ENCODE results near the gene PDE4D. TPM values are rescaled to one million over a fixed set of nuclear protein-coding genes. Genes with fewer than 3 reads are reported as not detected.
A peak's percentile ranks its signal among the peaks of the same experiment; 100 is the strongest.

Gene PDE4D
- total RNA-seq, 1 experiment from 2014 or later: 6.3 TPM

GRCh38 chr5:59099270-59099994 is 794.1 kb downstream of the PDE4D start:
- Histone ChIP-seq H3K27ac (no peak overlapping the region), H3K36me3 (no peaks in the 10 kb centered on the region), H3K4me3 (no peak overlapping the region), H3K27me3 (replicated peaks) (no peaks in the 10 kb centered on the region), H3K9me3 (replicated peaks) (no peaks in the 10 kb centered on the region), H3K4me1 (replicated peaks) (peaks cover 61% of the 10 kb centered on the region)
- peak; percentile 49 to 54 for DNase-seq (ENCODE audit: low read depth in 1 of 2, low spot score in 2 of 2)

GRCh38 chr5:59098743-59099142 is 794.8 kb downstream of the PDE4D start:
- H3K27me3 ChIP-seq (replicated peaks): no peaks in the 10 kb centered on the region
- no peak overlapping the region for H3K4me3 ChIP-seq
- peaks cover 54% of the 10 kb centered on the region for H3K4me1 ChIP-seq (replicated peaks)
- DNase-seq (ENCODE audit: low read depth in 1 of 2, low spot score in 2 of 2): no peak
- H3K27ac ChIP-seq: no peak overlapping the region
- H3K36me3 ChIP-seq: no peaks in the 10 kb centered on the region
- no peaks in the 10 kb centered on the region for H3K9me3 ChIP-seq (replicated peaks)

GRCh38 chr5:59097712-59098111 is 795.8 kb downstream of the PDE4D start:
- Histone ChIP-seq H3K27ac (peak overlapping the region; percentile 32), H3K9me3 (replicated peaks) (no peaks in the 10 kb centered on the region), H3K36me3 (no peaks in the 10 kb centered on the region), H3K27me3 (replicated peaks) (no peaks in the 10 kb centered on the region), H3K4me1 (replicated peaks) (peaks cover 44% of the 10 kb centered on the region), H3K4me3 (no peak overlapping the region)
- no peak for DNase-seq (ENCODE audit: low read depth in 1 of 2, low spot score in 2 of 2)

GRCh38 chr5:59097116-59097515 is 796.4 kb downstream of the PDE4D start:
- DNase-seq (ENCODE audit: low read depth in 1 of 2, low spot score in 2 of 2): peak in 1 of 2 experiments; percentile 66
- H3K9me3 ChIP-seq (replicated peaks): no peaks in the 10 kb centered on the region
- no peaks in the 10 kb centered on the region for H3K36me3 ChIP-seq
- H3K4me1 ChIP-seq (replicated peaks): peaks cover 44% of the 10 kb centered on the region
- H3K27ac ChIP-seq: peak overlapping the region; percentile 32
- no peaks in the 10 kb centered on the region for H3K27me3 ChIP-seq (replicated peaks)
- no peak overlapping the region for H3K4me3 ChIP-seq

- no peaks in the 10 kb centered on the region for H3K27me3 ChIP-seq (replicated peaks)
- H3K9me3 ChIP-seq (replicated peaks): no peaks in the 10 kb centered on the region
- no peaks in the 10 kb centered on the region for H3K36me3 ChIP-seq
- H3K4me3 ChIP-seq: no peak overlapping the region
- H3K27ac ChIP-seq: no peak overlapping the region
- peaks cover 44% of the 10 kb centered on the region for H3K4me1 ChIP-seq (replicated peaks)
- DNase-seq (ENCODE audit: low read depth in 1 of 2, low spot score in 2 of 2): no peak
Measured at GRCh38 chr5:59095480-59095879, 798.0 kb downstream of the PDE4D start.

- Histone ChIP-seq H3K4me1 (replicated peaks) (peaks cover 39% of the 10 kb centered on the region), H3K27me3 (replicated peaks) (no peaks in the 10 kb centered on the region), H3K27ac (no peak overlapping the region), H3K9me3 (replicated peaks) (no peaks in the 10 kb centered on the region), H3K36me3 (no peaks in the 10 kb centered on the region), H3K4me3 (no peak overlapping the region)
- no peak for DNase-seq (ENCODE audit: low read depth in 1 of 2, low spot score in 2 of 2)
Measured at GRCh38 chr5:59094864-59095263, 798.7 kb downstream of the PDE4D start.

GRCh38 chr5:59093329-59093728 is 800.2 kb downstream of the PDE4D start:
- Histone ChIP-seq H3K4me3 (no peak overlapping the region), H3K4me1 (replicated peaks) (peaks cover 26% of the 10 kb centered on the region), H3K36me3 (no peaks in the 10 kb centered on the region), H3K9me3 (replicated peaks) (no peaks in the 10 kb centered on the region), H3K27me3 (replicated peaks) (no peaks in the 10 kb centered on the region), H3K27ac (no peak overlapping the region)
- DNase-seq (ENCODE audit: low read depth in 1 of 2, low spot score in 2 of 2): no peak

GRCh38 chr5:59092758-59093157 is 800.8 kb downstream of the PDE4D start:
- peaks cover 22% of the 10 kb centered on the region for H3K4me1 ChIP-seq (replicated peaks)
- no peak for DNase-seq (ENCODE audit: low read depth in 1 of 2, low spot score in 2 of 2)
- peak overlapping the region; percentile 19 for H3K4me3 ChIP-seq
- no peaks in the 10 kb centered on the region for H3K36me3 ChIP-seq
- no peaks in the 10 kb centered on the region for H3K27me3 ChIP-seq (replicated peaks)
- no peak overlapping the region for H3K27ac ChIP-seq
- no peaks in the 10 kb centered on the region for H3K9me3 ChIP-seq (replicated peaks)

- Histone ChIP-seq H3K4me1 (replicated peaks) (peaks cover 14% of the 10 kb centered on the region), H3K36me3 (no peaks in the 10 kb centered on the region), H3K9me3 (replicated peaks) (no peaks in the 10 kb centered on the region), H3K27ac (no peak overlapping the region), H3K4me3 (no peak overlapping the region), H3K27me3 (replicated peaks) (no peaks in the 10 kb centered on the region)
- no peak for DNase-seq (ENCODE audit: low read depth in 1 of 2, low spot score in 2 of 2)
Measured at GRCh38 chr5:59091965-59092364, 801.6 kb downstream of the PDE4D start.

- Histone ChIP-seq H3K36me3 (no peaks in the 10 kb centered on the region), H3K4me1 (replicated peaks) (0 out of 2 replicates have a peak, but pooled peaks cover 3% of the 10 kb centered on the region), H3K4me3 (no peak overlapping the region), H3K27me3 (replicated peaks) (no peaks in the 10 kb centered on the region), H3K27ac (no peak overlapping the region), H3K9me3 (replicated peaks) (no peaks in the 10 kb centered on the region)
- no peak for DNase-seq (ENCODE audit: low read depth in 1 of 2, low spot score in 2 of 2)
Measured at GRCh38 chr5:59090323-59090722, 803.2 kb downstream of the PDE4D start.

- H3K9me3 ChIP-seq (replicated peaks): no peaks in the 10 kb centered on the region
- H3K4me3 ChIP-seq: no peak overlapping the region
- H3K36me3 ChIP-seq: no peaks in the 10 kb centered on the region
- H3K27ac ChIP-seq: no peak overlapping the region
- H3K27me3 ChIP-seq (replicated peaks): no peaks in the 10 kb centered on the region
- DNase-seq (ENCODE audit: low read depth in 1 of 2, low spot score in 2 of 2): no peak
- H3K4me1 ChIP-seq (replicated peaks): 0 out of 2 replicates have a peak, but pooled peaks cover 3% of the 10 kb centered on the region
Measured at GRCh38 chr5:59089767-59090166, 803.8 kb downstream of the PDE4D start.

GRCh38 chr5:59088546-59088945 is 805.0 kb downstream of the PDE4D start:
- Histone ChIP-seq H3K4me3 (no peak overlapping the region), H3K4me1 (replicated peaks) (0 out of 2 replicates have a peak, but pooled peaks cover 3% of the 10 kb centered on the region), H3K9me3 (replicated peaks) (no peaks in the 10 kb centered on the region), H3K27me3 (replicated peaks) (no peaks in the 10 kb centered on the region), H3K27ac (no peak overlapping the region), H3K36me3 (no peaks in the 10 kb centered on the region)
- no peak for DNase-seq (ENCODE audit: low read depth in 1 of 2, low spot score in 2 of 2)

- Histone ChIP-seq H3K27me3 (replicated peaks) (no peaks in the 10 kb centered on the region), H3K27ac (no peak overlapping the region), H3K36me3 (no peaks in the 10 kb centered on the region), H3K4me3 (no peak overlapping the region), H3K9me3 (replicated peaks) (no peaks in the 10 kb centered on the region), H3K4me1 (replicated peaks) (no peaks in the 10 kb centered on the region)
- no peak for DNase-seq (ENCODE audit: low read depth in 1 of 2, low spot score in 2 of 2)
Measured at GRCh38 chr5:59086024-59086423, 807.5 kb downstream of the PDE4D start.

- Histone ChIP-seq H3K4me3 (no peak overlapping the region), H3K36me3 (no peaks in the 10 kb centered on the region), H3K9me3 (replicated peaks) (no peaks in the 10 kb centered on the region), H3K27me3 (replicated peaks) (no peaks in the 10 kb centered on the region), H3K27ac (no peak overlapping the region), H3K4me1 (replicated peaks) (peaks cover 7% of the 10 kb centered on the region)
- DNase-seq (ENCODE audit: low read depth in 1 of 2, low spot score in 2 of 2): no peak
Measured at GRCh38 chr5:59081693-59082092, 811.8 kb downstream of the PDE4D start.

Measured in SJSA1 (cell line).